Measurements from ENCODE around the gene ZNF343. TPM values are rescaled to one million over a fixed set of nuclear protein-coding genes. Genes with fewer than 3 reads are reported as not detected.
"Not testable (repeated sequence)": the region's sequence is repeated elsewhere in the genome, so short reads cannot be mapped to it uniquely, and the experiment has no call there.

Gene ZNF343
- total and polyA plus RNA-seq, 10 of the 15 experiments (the other 5 are each of a cell fraction or from before 2014, with no cell fraction given) = 1.3 to 11.1 (median 9.0) TPM

DNA sequence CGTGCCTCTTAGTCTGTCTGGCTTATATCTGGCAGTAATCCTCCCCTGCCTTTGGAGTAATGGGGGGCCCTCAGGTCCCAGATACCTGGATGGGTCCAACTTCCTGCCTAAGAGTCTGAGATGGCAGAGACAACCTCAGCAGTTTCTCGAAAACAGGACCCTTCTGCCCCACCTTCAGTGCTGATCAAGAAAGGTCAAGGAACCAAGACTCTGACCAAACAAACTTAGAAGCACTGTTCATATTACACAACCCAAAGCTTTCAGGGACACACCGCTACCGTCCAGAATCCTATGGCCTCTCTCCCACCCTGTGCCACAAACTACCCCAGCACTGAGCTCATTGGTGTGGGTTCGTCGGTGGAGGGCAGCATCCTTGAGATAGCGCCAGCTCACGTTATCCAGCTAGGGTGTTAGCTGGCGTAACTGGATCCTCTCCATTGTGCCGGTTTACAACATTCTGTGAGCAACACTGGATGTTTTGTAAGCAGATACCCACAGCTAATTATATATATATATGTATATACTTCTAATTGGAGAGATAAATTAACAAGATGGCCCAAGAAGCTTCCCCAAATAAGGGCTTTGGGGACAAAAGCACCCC, 20.1 kb upstream of the ZNF343 start (continued):
- TF ChIP-seq, protein P1, sequence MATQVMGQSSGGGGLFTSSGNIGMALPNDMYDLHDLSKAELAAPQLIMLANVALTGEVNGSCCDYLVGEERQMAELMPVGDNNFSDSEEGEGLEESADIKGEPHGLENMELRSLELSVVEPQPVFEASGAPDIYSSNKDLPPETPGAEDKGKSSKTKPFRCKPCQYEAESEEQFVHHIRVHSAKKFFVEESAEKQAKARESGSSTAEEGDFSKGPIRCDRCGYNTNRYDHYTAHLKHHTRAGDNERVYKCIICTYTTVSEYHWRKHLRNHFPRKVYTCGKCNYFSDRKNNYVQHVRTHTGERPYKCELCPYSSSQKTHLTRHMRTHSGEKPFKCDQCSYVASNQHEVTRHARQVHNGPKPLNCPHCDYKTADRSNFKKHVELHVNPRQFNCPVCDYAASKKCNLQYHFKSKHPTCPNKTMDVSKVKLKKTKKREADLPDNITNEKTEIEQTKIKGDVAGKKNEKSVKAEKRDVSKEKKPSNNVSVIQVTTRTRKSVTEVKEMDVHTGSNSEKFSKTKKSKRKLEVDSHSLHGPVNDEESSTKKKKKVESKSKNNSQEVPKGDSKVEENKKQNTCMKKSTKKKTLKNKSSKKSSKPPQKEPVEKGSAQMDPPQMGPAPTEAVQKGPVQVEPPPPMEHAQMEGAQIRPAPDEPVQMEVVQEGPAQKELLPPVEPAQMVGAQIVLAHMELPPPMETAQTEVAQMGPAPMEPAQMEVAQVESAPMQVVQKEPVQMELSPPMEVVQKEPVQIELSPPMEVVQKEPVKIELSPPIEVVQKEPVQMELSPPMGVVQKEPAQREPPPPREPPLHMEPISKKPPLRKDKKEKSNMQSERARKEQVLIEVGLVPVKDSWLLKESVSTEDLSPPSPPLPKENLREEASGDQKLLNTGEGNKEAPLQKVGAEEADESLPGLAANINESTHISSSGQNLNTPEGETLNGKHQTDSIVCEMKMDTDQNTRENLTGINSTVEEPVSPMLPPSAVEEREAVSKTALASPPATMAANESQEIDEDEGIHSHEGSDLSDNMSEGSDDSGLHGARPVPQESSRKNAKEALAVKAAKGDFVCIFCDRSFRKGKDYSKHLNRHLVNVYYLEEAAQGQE (IDR thresholded peaks at IDR 0.05; ENCODE audit: low read depth, low read length) = no peak
- TF ChIP-seq MEF2A (IDR thresholded peaks at IDR 0.05; ENCODE audit: insufficient read depth, low read depth, low read length) = no peak

DNA sequence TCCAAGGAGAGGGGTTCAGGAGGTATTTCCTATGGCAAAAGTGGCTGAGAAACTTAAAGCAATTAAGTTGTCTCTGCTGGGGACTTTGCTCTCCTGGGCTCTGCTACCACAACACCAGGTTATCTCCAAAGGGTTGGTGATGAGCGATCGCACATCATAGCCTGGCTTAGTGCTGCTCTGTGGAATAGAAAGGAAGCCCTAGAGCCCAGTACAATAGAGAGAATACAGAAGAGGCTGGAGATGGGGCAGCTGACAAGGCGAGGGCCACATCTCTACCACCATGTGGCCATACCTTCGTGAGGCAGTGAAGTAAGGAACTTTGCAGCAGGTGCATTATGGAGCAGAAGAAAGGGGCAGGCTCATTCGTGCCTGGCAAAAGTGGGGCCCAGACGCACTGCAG, 19.0 kb upstream of the ZNF343 start:
- POLR2A ChIA-PET = no interaction called here
- DNase-seq (ENCODE audit: low read depth, low spot score) (no peak), FAIRE-seq (no peak), ATAC-seq (no peak)
- H3K27ac ChIP-seq (ENCODE audit: control insufficient read depth, insufficient read depth) = no peak overlapping the region
- no peak overlapping the region for H3K4me2 ChIP-seq (ENCODE audit: control insufficient read depth, insufficient read depth)
- in situ Hi-C loops (cut with MboI) (no loop called here), intact Hi-C loops (cut with micrococcal nuclease; ENCODE audit: unreplicated experiment) (no loop called here)
- no peaks in the 10 kb centered on the region for H4K20me1 ChIP-seq (ENCODE audit: control insufficient read depth, insufficient read depth)
- BruUV-seq (replicated peaks) = no TSS peak
- SMC1A ChIA-PET (ENCODE audit: uncharacterized antibody, unreplicated experiment) = no interaction called here
- no peaks in the 10 kb centered on the region for H3K9me3 ChIP-seq (replicated peaks; ENCODE audit: control insufficient read depth, insufficient read depth, low read length)
- no peak for TF ChIP-seq PAX8 (IDR thresholded peaks at IDR 0.05)
- no peaks in the 10 kb centered on the region for H3K36me3 ChIP-seq (ENCODE audit: control insufficient read depth in 2 of 2, insufficient read depth in 2 of 2, low read length in 1 of 2)
- CTCF ChIA-PET = interaction anchor here (0.7 to 1.3 kb wide), 2 partner anchors 10 to 526 kb away, joined by 3 read pairs; no protein-coding TSS in a partner anchor
- H3K4me1 ChIP-seq (ENCODE audit: control insufficient read depth, insufficient read depth, low read length) = 0 out of 2 replicates have a peak, but pooled peaks cover 3% of the 10 kb centered on the region
- H3K9ac ChIP-seq (ENCODE audit: control insufficient read depth, insufficient read depth, low read length) = no peak overlapping the region
- RAD21 ChIA-PET (ENCODE audit: unreplicated experiment) = no interaction called here
- H3K27me3 ChIP-seq (replicated peaks in 1 of 2; ENCODE audit: control insufficient read depth in 2 of 2, insufficient read depth in 2 of 2, low read length in 1 of 2) = no peaks in the 10 kb centered on the region; a peak in 1 of 4 replicates
- H3K4me3 ChIP-seq = no peak overlapping the region
- 65% methylated on average over 6 of the region's 6 CpGs for WGBS (ENCODE audit: insufficient coverage, insufficient replicate concordance, low lambda C conversion rate, missing lambda C conversion rate)
- H3K79me2 ChIP-seq (ENCODE audit: control insufficient read depth, insufficient read depth, low read length) = no peaks in the 10 kb centered on the region
- H2AFZ ChIP-seq (ENCODE audit: control insufficient read depth, low read depth, low read length) = no peak overlapping the region

DNA sequence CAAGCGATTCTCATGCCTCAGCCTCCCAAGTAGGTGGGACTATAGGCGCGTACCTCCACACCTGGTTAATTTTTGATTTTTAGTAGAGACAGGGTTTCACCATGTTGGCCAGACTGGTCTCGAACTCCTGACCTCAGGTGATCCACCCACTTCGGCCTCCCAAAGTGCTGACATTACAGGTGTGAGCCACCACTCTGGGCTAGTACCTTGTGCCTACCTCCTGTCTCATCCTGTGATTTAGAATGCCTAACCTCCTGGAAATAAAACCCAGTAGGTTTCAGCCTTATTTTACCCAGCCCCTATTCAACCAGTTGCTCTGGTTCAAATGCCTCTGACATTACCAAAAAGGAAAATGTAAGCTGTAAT, 17.5 kb upstream of the ZNF343 start:
- BruUV-seq (replicated peaks); H2AFZ ChIP-seq (ENCODE audit: control insufficient read depth, low read depth, low read length); H3K4me1 ChIP-seq (ENCODE audit: control insufficient read depth, insufficient read depth, low read length); H3K4me3 ChIP-seq; FAIRE-seq; in situ Hi-C loops (cut with MboI); H3K4me2 ChIP-seq (ENCODE audit: control insufficient read depth, insufficient read depth); H3K9me3 ChIP-seq (replicated peaks; ENCODE audit: control insufficient read depth, insufficient read depth, low read length); H3K27me3 ChIP-seq (replicated peaks in 1 of 2; ENCODE audit: control insufficient read depth in 2 of 2, insufficient read depth in 2 of 2, low read length in 1 of 2); H3K9ac ChIP-seq (ENCODE audit: control insufficient read depth, insufficient read depth, low read length); SMC1A ChIA-PET (ENCODE audit: uncharacterized antibody, unreplicated experiment); DNase-seq (ENCODE audit: low read depth, low spot score); ATAC-seq; H3K79me2 ChIP-seq (ENCODE audit: control insufficient read depth, insufficient read depth, low read length); H4K20me1 ChIP-seq (ENCODE audit: control insufficient read depth, insufficient read depth); intact Hi-C loops (cut with micrococcal nuclease; ENCODE audit: unreplicated experiment); H3K27ac ChIP-seq (ENCODE audit: control insufficient read depth, insufficient read depth); RAD21 ChIA-PET (ENCODE audit: unreplicated experiment); H3K36me3 ChIP-seq (ENCODE audit: control insufficient read depth in 2 of 2, insufficient read depth in 2 of 2, low read length in 1 of 2): not testable (repeated sequence)
- CTCF ChIA-PET = interaction anchor here (1.3 kb wide), 2 partner anchors 8 to 12 kb away, joined by 3 read pairs; no protein-coding TSS in a partner anchor
- POLR2A ChIA-PET = interaction anchor here (0.6 to 0.7 kb wide), 2 partner anchors 152 to 577 kb away, joined by 4 to 5 read pairs; no protein-coding TSS in a partner anchor
- 90% methylated on average over 5 of the region's 5 CpGs for WGBS (ENCODE audit: insufficient coverage, insufficient replicate concordance, low lambda C conversion rate, missing lambda C conversion rate)
